Type B pancreatic cell (in vitro differentiated cells): ENCODE data around the gene MBOAT2. TPM values are rescaled to one million over a fixed set of nuclear protein-coding genes. Genes with fewer than 3 reads are reported as not detected.

Source experiments
- DNase-seq: peaks from one replicate; pipeline ENCODE4 v3.0.0; 2021; ENCODE audit warnings: mixed read lengths; ENCODE audit not compliant: unreplicated experiment; ENCODE audit errors: extremely low spot score
- H3K27ac Mint-ChIP-seq: 2 replicates; pipeline ENCODE4 v1.8.0; 2021; ENCODE audit warnings: mild to moderate bottlenecking, mixed read lengths
- H3K27me3 Mint-ChIP-seq: 2 replicates; pipeline ENCODE4 v1.8.0; 2021; ENCODE audit warnings: mixed read lengths
- H3K36me3 Mint-ChIP-seq: 2 replicates; pipeline ENCODE4 v1.8.0; 2021; ENCODE audit warnings: mixed read lengths
- H3K4me1 Mint-ChIP-seq: one replicate; pipeline ENCODE4 v1.8.0; 2021; ENCODE audit warnings: mixed read lengths; ENCODE audit not compliant: unreplicated experiment
- H3K4me3 Mint-ChIP-seq: 2 replicates; pipeline ENCODE4 v1.8.0; 2021; ENCODE audit warnings: mild to moderate bottlenecking, mixed read lengths
- H3K9me3 Mint-ChIP-seq: 2 replicates; pipeline ENCODE4 v1.8.0; 2021; ENCODE audit warnings: mixed read lengths
- CTCF ChIP-seq: fragments of 200-600 bp; sonication (generic); conservative IDR thresholded peaks from 2 replicates; pipeline ENCODE4 v1.5.0; 2021; ENCODE audit warnings: antibody characterized with exemption, mild to moderate bottlenecking
- total RNA-seq: library from RNA; stranded (reverse); gene quantifications from 2 replicates; pipeline ENCODE4 v1.2.1, GENCODE V29; 2021; ENCODE audit warnings: low replicate concordance

MBOAT2 gene
- total RNA-seq, 1 donor from 2014 or later = 60.8 TPM

GRCh38 chr2:9037166-9037565 is 33.7 kb upstream of the MBOAT2 start:
- H3K9me3 Mint-ChIP-seq = no peaks in the 10 kb centered on the region
- no peak for DNase-seq

GRCh38 chr2:9033385-9034168 is 30.1 kb upstream of the MBOAT2 start:
- Mint-ChIP-seq H3K4me3 (no peak overlapping the region), H3K9me3 (no peaks in the 10 kb centered on the region), H3K4me1 (peaks cover 23% of the 10 kb centered on the region), H3K27me3 (peaks cover 10% of the 10 kb centered on the region), H3K27ac (no peak overlapping the region), H3K36me3 (no peaks in the 10 kb centered on the region)
- no peak for DNase-seq
- no peak for TF ChIP-seq CTCF

More at GRCh38 chr2:9037166-9037565, 33.7 kb upstream of the MBOAT2 start:
- peaks cover 4% of the 10 kb centered on the region for H3K27me3 Mint-ChIP-seq
- no peak overlapping the region for H3K27ac Mint-ChIP-seq
- no peak overlapping the region for H3K4me3 Mint-ChIP-seq
- no peak for TF ChIP-seq CTCF
- no peaks in the 10 kb centered on the region for H3K36me3 Mint-ChIP-seq
- H3K4me1 Mint-ChIP-seq = peaks cover 14% of the 10 kb centered on the region

- Mint-ChIP-seq H3K27ac (no peak overlapping the region), H3K27me3 (peaks cover 10% of the 10 kb centered on the region), H3K4me1 (peaks cover 23% of the 10 kb centered on the region), H3K9me3 (no peaks in the 10 kb centered on the region), H3K4me3 (no peak overlapping the region), H3K36me3 (no peaks in the 10 kb centered on the region)
- TF ChIP-seq CTCF = no peak
- no peak for DNase-seq
Observed at GRCh38 chr2:9032536-9033255, 29.2 kb upstream of the MBOAT2 start.

GRCh38 chr2:9032121-9032520 is 28.6 kb upstream of the MBOAT2 start:
- DNase-seq = no peak
- Mint-ChIP-seq H3K4me3 (no peak overlapping the region), H3K27me3 (peaks cover 10% of the 10 kb centered on the region), H3K27ac (no peak overlapping the region), H3K9me3 (no peaks in the 10 kb centered on the region), H3K4me1 (peaks cover 23% of the 10 kb centered on the region), H3K36me3 (no peaks in the 10 kb centered on the region)
- no peak for TF ChIP-seq CTCF

- H3K4me1 Mint-ChIP-seq = peaks cover 23% of the 10 kb centered on the region
- no peak overlapping the region for H3K4me3 Mint-ChIP-seq
- peaks cover 14% of the 10 kb centered on the region for H3K27me3 Mint-ChIP-seq
- H3K27ac Mint-ChIP-seq = no peak overlapping the region
- no peak for TF ChIP-seq CTCF
- no peak for DNase-seq
- no peaks in the 10 kb centered on the region for H3K36me3 Mint-ChIP-seq
- H3K9me3 Mint-ChIP-seq = no peaks in the 10 kb centered on the region
Observed at GRCh38 chr2:9031246-9031645, 27.8 kb upstream of the MBOAT2 start.
